GM23338 (cell line): ENCODE data around the gene SLC22A3.

Source experiments
- CTCF ChIP-seq, 2 experiments: fragments of 200-600 bp in 1 of 2; sonication (generic) in 1 of 2; conservative IDR thresholded peaks; 2 replicates each; pipeline versions ENCODE4 v1.5.1 to v1.6.1; 2016 to 2017; ENCODE audit warnings: antibody characterized with exemption in 2 of 2, low read depth in 2 of 2, mild to moderate bottlenecking in 2 of 2, moderate library complexity in 1 of 2
- EZH2 ChIP-seq: fragments of 200-600 bp; sonication (generic); IDR thresholded peaks from one replicate; pipeline ENCODE4 v1.8.0; 2017; ENCODE audit warnings: antibody characterized with exemption, mild to moderate bottlenecking, low read depth; ENCODE audit not compliant: unreplicated experiment
- EZH2phosphoT487 ChIP-seq: fragments of 200-600 bp; sonication (generic); IDR thresholded peaks from one replicate; pipeline ENCODE4 v1.8.1; 2018; ENCODE audit warnings: antibody characterized with exemption; ENCODE audit not compliant: unreplicated experiment
- REST ChIP-seq: IDR thresholded peaks from one replicate; pipeline ENCODE4 v1.6.1; 2018; ENCODE audit warnings: antibody characterized with exemption; ENCODE audit not compliant: unreplicated experiment

DNA sequence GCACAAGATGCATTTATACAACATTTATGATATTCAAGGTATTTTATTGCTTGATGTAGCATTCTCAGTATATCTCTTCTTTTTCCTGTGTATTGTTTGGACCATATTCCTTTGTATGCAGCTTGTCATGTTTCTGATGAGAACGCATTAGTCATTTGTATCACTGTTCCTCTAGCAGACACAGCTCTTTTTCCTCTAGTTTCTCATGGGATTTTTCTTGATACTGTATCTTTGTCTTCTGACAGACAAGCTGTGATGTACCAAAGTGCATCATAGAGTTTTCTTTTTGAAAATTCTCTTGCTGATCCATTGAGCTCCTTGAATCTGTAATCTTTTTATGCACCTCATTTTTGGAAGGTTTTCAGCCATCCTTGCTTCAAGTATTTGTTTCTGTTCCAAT, 140.9 kb downstream of the SLC22A3 start:
- TF ChIP-seq REST (no peak), EZH2phosphoT487 (no peak), CTCF (conservative IDR thresholded peaks at IDR 0.05; ENCODE audit: low read depth in 2 of 2) (no peak), EZH2 (no peak)
